GM12801 (cell line): ENCODE measurements around the gene ZNF831.

Experiments
- TF ChIP-seq, protein P1 (sequence below): IDR thresholded peaks from one replicate; pipeline ENCODE4 v1.5.1; 2011; ENCODE audit warnings: control low read depth; ENCODE audit not compliant: insufficient read length; ENCODE audit errors: extremely low read depth

The ZNF831 gene

DNA sequence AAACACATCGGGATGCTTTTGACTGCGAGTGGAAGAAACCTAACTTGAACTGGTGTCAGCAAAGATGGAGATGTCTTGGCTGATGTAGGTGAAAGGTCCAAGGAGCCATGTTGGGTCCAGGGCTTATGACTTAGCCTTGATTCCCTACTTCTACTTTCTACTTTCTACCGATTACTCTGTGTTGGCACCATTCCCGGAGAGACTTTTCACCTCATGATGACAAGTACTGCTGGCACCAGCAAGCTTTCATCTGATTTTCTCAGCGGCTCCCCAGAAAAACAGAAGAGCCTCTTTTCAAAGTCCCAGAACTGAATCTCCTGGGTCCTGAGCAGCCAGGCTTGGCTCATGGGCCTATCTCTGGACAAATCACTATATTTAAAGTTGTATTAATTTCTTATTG, 131.9 kb downstream of the ZNF831 start:
- TF ChIP-seq, protein P1, sequence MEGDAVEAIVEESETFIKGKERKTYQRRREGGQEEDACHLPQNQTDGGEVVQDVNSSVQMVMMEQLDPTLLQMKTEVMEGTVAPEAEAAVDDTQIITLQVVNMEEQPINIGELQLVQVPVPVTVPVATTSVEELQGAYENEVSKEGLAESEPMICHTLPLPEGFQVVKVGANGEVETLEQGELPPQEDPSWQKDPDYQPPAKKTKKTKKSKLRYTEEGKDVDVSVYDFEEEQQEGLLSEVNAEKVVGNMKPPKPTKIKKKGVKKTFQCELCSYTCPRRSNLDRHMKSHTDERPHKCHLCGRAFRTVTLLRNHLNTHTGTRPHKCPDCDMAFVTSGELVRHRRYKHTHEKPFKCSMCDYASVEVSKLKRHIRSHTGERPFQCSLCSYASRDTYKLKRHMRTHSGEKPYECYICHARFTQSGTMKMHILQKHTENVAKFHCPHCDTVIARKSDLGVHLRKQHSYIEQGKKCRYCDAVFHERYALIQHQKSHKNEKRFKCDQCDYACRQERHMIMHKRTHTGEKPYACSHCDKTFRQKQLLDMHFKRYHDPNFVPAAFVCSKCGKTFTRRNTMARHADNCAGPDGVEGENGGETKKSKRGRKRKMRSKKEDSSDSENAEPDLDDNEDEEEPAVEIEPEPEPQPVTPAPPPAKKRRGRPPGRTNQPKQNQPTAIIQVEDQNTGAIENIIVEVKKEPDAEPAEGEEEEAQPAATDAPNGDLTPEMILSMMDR: no peak

DNA sequence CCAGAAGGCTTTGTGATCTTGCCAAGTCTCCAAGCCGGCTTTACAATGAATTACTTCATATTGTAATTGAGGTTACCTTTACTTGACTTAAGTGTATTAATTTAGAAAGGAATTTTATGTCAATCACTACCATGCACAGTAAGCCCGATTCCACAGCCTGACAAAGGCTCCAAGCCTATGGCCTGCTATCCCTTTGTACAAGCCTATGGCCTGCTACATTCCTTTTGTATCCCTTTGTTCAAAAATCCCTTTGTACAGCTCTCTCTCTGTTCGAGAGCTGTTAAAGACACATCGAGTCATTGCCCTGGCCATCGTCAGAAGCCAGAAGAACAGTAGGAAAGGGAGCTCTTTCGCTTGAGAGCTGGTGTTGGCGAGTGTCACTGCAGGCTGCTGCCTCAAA, 134.1 kb downstream of the ZNF831 start:
- TF ChIP-seq, protein P1: no peak

DNA sequence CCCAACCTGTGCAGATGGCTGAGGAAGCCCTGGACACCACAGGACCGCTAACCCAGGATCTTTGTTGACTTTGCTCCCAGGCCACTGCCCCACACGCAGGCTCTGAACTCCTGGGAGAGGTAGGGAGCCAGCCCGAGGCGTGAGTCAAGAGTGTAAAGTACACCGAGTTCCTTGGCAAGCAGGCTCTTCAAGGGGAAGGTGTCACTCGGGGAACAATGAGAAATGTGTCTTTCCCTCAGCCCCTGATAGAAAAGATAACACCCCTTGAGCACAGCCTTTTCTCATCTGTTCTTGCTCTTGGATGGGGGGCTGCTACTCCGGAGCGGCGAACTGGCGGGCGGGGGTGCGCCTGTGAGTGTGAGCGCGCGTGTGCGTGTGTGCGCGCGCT, 136.3 kb downstream of the ZNF831 start:
- TF ChIP-seq, protein P1: no peak

DNA sequence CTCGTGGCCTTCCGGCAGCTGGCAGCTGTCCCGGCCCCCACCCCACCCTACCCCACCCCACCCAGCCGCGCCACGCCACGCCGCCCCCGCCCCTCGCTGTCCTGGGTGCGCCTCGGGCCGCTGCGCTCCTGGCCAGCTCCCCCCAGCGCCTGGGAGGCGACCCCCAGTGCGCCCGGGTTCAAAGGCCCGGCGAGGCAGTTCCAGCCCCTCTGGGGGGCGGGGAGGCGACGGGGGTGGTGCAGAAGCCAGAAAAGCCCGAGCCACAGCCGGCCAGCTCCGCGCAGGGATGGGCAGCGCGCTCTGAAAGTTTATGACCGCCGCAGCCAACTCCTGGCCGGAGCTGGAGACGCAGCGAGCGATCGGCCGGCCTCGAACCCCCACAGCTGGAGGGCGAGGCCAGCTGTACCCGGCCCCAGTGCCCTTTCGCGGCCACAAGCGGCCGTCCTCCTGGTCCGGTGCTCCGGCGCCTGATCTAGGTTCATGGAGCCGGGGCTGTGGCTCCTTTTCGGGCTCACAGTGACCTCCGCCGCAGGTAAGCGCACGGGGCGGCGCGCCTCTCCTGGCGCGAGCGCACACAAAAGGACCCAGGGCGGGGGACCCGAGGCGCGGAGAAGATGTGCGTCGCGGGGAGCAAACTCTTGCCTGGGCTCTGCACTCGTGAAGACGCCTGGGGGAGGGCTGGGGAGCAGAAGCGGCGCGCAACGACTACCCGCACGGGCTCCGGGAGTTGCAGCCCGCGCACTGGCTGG, 136.9 kb downstream of the ZNF831 start, which contains the start of gene EDN3:
Gene EDN3, plus strand, starts transcription at position 279 of the 749 bp plus-strand sequence. Its CDS starts 202 bp downstream, at position 481.
- TF ChIP-seq, protein P1: no peak

DNA sequence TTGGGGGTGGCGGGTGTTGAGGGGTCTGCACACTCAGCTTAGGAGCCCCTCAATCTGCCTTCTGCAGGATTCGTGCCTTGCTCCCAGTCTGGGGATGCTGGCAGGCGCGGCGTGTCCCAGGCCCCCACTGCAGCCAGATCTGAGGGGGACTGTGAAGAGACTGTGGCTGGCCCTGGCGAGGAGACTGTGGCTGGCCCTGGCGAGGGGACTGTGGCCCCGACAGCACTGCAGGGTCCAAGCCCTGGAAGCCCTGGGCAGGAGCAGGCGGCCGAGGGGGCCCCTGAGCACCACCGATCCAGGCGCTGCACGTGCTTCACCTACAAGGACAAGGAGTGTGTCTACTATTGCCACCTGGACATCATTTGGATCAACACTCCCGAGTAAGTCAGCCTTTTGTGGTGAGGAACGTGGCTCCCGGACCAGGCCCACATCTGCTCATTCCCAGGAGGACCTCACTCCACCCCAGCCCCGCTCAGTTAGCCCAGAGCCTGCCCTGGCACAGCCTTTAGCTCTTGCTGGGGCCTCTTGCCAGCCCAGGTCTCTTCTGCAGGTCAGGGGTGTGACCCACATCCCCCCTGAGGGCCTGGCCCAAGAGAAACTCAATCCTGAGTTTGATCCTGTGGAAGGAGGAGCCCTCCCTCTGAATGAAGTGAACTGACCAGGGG, 137.9 kb downstream of the ZNF831 start:
- TF ChIP-seq, protein P1: no peak

DNA sequence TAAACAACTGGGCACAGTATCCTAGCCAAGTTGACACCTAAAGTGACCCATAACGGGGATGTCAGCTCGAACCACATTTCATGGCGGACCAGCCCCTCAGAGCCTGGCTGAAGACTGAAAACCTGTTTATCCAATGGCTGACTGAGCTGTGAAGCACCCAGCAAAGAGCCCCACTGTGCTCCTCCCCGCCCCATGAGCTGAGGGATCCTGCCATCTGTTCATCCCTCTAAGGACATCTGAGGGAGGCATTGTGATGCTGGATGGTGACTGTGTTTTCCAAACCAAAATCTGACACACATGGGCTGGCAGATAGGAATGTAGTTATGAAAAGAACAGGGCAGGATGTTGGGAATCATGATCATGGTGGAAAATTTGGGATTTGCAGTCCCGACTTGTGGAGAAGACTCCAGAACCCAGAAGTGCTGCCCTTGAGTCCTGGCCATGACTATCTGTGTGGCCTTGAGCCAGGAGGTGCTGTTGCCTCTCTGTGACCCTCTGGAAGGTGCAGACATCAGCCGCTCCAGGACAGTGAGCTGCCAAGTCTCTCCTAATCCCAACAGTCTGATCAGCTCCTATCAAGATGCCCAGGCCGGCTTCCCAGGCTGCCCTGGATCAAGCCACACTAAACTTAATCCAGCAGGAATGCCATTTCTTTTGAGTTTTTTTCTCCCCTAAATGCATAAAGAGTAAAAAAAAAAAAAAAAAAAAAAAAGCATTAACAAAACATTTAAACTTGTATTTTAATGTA, 142.5 kb downstream of the ZNF831 start:
- TF ChIP-seq, protein P1: no peak

DNA sequence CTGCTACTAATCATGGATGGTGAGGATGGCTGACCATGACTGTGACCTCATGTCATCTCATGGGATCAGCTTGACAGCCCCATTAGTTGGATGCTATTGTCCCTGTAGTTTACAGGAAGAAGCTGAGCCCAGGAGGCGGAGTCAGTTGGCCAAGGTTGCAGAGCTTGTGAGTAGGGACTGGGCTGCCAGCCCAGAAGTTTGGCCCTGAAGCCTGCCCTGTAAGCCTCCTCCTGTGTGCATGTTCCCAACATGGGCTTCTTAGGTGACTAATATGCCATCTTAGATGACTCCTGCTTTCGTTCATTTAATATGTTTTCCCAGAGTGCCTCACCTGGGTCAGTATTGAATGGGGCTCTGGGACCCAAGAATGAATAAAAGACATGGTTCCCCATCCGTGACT, 143.6 kb downstream of the ZNF831 start:
- TF ChIP-seq, protein P1: no peak
